ENCODE results near the gene HERPUD1.
A peak's percentile ranks its signal among the peaks of the same experiment; 100 is the strongest.
"Not testable (repeated sequence)": the region's sequence is repeated elsewhere in the genome, so short reads cannot be mapped to it uniquely, and the experiment has no call there.

Gene HERPUD1

GRCh38 chr16:56989988-56990387 lies 58.0 kb downstream of the HERPUD1 start:
- Histone ChIP-seq H3K4me3 (ENCODE audit: extremely low read depth, insufficient read depth, low read length, poor library complexity, severe bottlenecking) (peak overlapping the region; percentile 51), H3K36me3 (ENCODE audit: control insufficient read depth, insufficient read depth, low read length) (no peaks in the 10 kb centered on the region), H3K9me3 (ENCODE audit: control insufficient read depth, low read length) (no peaks in the 10 kb centered on the region), H3K4me1 (ENCODE audit: control insufficient read depth, insufficient read depth, low read length, poor library complexity, severe bottlenecking) (no peaks in the 10 kb centered on the region), H3K27ac (ENCODE audit: low read depth, low read length, severe bottlenecking) (no peak overlapping the region)
- WGBS, 2 experiments (ENCODE audit: insufficient coverage in 2 of 2) = 76 to 80% methylated on average over 3 to 5 of the region's 7 CpGs

GRCh38 chr16:56990407-56991286 lies 58.7 kb downstream of the HERPUD1 start:
- no peaks in the 10 kb centered on the region for H3K36me3 ChIP-seq (ENCODE audit: control insufficient read depth, insufficient read depth, low read length)
- WGBS, 2 experiments (ENCODE audit: insufficient coverage in 2 of 2) = 89 to 96% methylated on average over 13 to 14 of the region's 16 CpGs
- H3K4me3 ChIP-seq (ENCODE audit: extremely low read depth, insufficient read depth, low read length, poor library complexity, severe bottlenecking) = no peak overlapping the region
- H3K9me3 ChIP-seq (ENCODE audit: control insufficient read depth, low read length) = no peaks in the 10 kb centered on the region
- H3K4me1 ChIP-seq (ENCODE audit: control insufficient read depth, insufficient read depth, low read length, poor library complexity, severe bottlenecking) = no peaks in the 10 kb centered on the region
- H3K27ac ChIP-seq (ENCODE audit: low read depth, low read length, severe bottlenecking) = no peak overlapping the region

GRCh38 chr16:56992431-56992830 lies 60.5 kb downstream of the HERPUD1 start:
- WGBS, 2 experiments (ENCODE audit: insufficient coverage in 2 of 2) = no CpG with 5 or more reads among the region's 1 CpG
- H3K9me3 ChIP-seq (ENCODE audit: control insufficient read depth, low read length); H3K4me3 ChIP-seq (ENCODE audit: extremely low read depth, insufficient read depth, low read length, poor library complexity, severe bottlenecking): not testable (repeated sequence)

GRCh38 chr16:56993204-56993603 lies 61.3 kb downstream of the HERPUD1 start:
- H3K9me3 ChIP-seq (ENCODE audit: control insufficient read depth, low read length) = no peaks in the 10 kb centered on the region
- no peaks in the 10 kb centered on the region for H3K4me1 ChIP-seq (ENCODE audit: control insufficient read depth, insufficient read depth, low read length, poor library complexity, severe bottlenecking)
- no peak overlapping the region for H3K27ac ChIP-seq (ENCODE audit: low read depth, low read length, severe bottlenecking)
- WGBS, 2 experiments (ENCODE audit: insufficient coverage in 2 of 2) = 40 to 57% methylated on average over 1 to 2 of the region's 2 CpGs
- no peak overlapping the region for H3K4me3 ChIP-seq (ENCODE audit: extremely low read depth, insufficient read depth, low read length, poor library complexity, severe bottlenecking)
- H3K36me3 ChIP-seq (ENCODE audit: control insufficient read depth, insufficient read depth, low read length) = no peaks in the 10 kb centered on the region

More at GRCh38 chr16:56992431-56992830, 60.5 kb downstream of the HERPUD1 start:
- H3K4me1 ChIP-seq (ENCODE audit: control insufficient read depth, insufficient read depth, low read length, poor library complexity, severe bottlenecking); H3K27ac ChIP-seq (ENCODE audit: low read depth, low read length, severe bottlenecking); H3K36me3 ChIP-seq (ENCODE audit: control insufficient read depth, insufficient read depth, low read length): not testable (repeated sequence)

- Histone ChIP-seq H3K27ac (ENCODE audit: low read depth, low read length, severe bottlenecking) (no peak overlapping the region), H3K9me3 (ENCODE audit: control insufficient read depth, low read length) (no peaks in the 10 kb centered on the region), H3K4me3 (ENCODE audit: extremely low read depth, insufficient read depth, low read length, poor library complexity, severe bottlenecking) (no peak overlapping the region), H3K36me3 (ENCODE audit: control insufficient read depth, insufficient read depth, low read length) (no peaks in the 10 kb centered on the region), H3K4me1 (ENCODE audit: control insufficient read depth, insufficient read depth, low read length, poor library complexity, severe bottlenecking) (no peaks in the 10 kb centered on the region)
- WGBS, 2 experiments (ENCODE audit: insufficient coverage in 2 of 2) = 65 to 73% methylated on average over 4 of the region's 5 CpGs
Measured at GRCh38 chr16:56994311-56994710, 62.4 kb downstream of the HERPUD1 start.

Measured in mesodermal cell (in vitro differentiated cells).